Measurements from ENCODE around the gene MICAL3. TPM values are rescaled to one million over a fixed set of nuclear protein-coding genes. Genes with fewer than 3 reads are reported as not detected.
"Not testable (repeated sequence)": the region's sequence is repeated elsewhere in the genome, so short reads cannot be mapped to it uniquely, and the experiment has no call there.

MICAL3 gene
- total and polyA plus RNA-seq, 5 experiments from 2014 or later = 0.90 to 27.3 (median 1.3) TPM

- H3K4me1 Mint-ChIP-seq = peaks cover 0 to 27% (median 1%) of the 10 kb centered on the region in 4 donors
- H3K9me3 Mint-ChIP-seq = no peaks in the 10 kb centered on the region
- peak in 1 of 10 donors; percentile 27 for DNase-seq
- POLR2A ChIA-PET = interaction anchor here (0.7 kb wide), 1 partner anchor 19 kb away, joined by 3 read pairs; no protein-coding TSS in a partner anchor
- H3K36me3 Mint-ChIP-seq = no peaks in the 10 kb centered on the region
- peak in 1 of 2 donors; percentile 68 for ATAC-seq
- peaks cover 3 to 9% (median 6%) of the 10 kb centered on the region in 5 donors for H3K27me3 Mint-ChIP-seq
- peak overlapping the region in 1 of 10 donors; percentile 55 for H3K4me3 Mint-ChIP-seq
- H3K27ac Mint-ChIP-seq = peak overlapping the region in 2 of 10 donors; percentile 65 to 77
Measured at GRCh38 chr22:18056807-18057474, 32.6 kb upstream of the MICAL3 start.

DNA sequence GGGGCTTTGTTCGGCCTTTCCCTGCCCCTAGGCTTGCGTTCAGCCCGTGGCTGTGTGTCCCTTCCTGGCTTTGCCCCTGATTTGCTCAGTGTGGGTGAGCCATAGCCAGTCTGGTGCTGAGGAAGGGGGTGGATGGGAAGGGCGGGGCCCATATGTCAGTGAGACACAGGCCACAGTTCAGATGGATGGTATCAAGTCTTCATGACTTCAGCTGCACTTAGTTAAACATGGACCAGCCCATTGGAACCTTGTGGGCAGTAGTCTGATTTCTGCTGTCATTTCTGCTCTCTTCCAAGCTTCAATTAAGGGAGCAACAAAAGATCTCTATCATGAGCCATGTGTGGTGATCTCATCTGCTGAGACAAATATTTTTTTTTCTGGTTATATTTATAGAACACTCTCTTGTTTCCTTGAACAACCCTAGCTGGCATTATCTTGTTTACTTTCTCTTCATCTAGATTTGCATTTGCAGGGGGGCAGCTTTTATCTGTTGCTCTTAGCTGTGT is 31.9 kb upstream of the MICAL3 start:
- Mint-ChIP-seq H3K9me3 (no peaks in the 10 kb centered on the region), H3K4me3 (peak overlapping the region in 1 of 10 donors; percentile 55), H3K27me3 (peaks cover 3 to 9% (median 5%) of the 10 kb centered on the region in 5 donors), H3K27ac (peak overlapping the region in 3 of 10 donors; percentile 56 to 77 (median 65)), H3K36me3 (no peaks in the 10 kb centered on the region), H3K4me1 (peaks cover 0 to 27% (median 1%) of the 10 kb centered on the region in 4 donors)
- POLR2A ChIA-PET = interaction anchor here (0.7 kb wide), 1 partner anchor 20 kb away, joined by 3 read pairs; no protein-coding TSS in a partner anchor
- DNase-seq = no peak
- ATAC-seq = no peak

DNA sequence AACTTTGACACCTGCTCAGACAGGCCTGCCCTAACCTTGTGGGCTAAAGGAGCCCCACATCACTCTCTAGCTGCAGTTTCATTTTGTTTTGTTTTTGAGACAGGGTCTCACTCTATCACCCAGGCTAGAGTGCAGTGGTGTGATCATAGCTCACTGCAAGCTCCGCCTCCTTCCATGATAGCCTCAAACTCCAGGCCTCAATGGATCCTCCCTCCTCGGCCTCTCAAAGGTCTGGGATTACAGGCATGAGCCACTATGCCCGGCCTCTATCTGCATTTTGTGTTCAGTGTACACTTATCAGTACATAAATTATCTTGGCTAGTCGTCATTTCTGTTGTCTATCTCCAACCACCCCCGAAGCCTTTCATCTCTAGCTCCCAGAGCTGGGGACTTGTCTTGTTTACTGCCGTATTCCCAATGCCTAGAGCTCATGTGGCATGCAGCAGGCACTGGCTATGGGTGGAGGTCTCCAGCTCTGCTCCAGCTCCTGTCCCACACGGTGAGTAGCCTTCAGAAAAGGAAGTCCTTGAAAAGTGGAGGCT is 31.3 kb upstream of the MICAL3 start:
- no peaks in the 10 kb centered on the region for H3K9me3 Mint-ChIP-seq
- no peaks in the 10 kb centered on the region for H3K36me3 Mint-ChIP-seq
- peaks cover 0 to 27% (median 1%) of the 10 kb centered on the region in 4 donors for H3K4me1 Mint-ChIP-seq
- H3K4me3 Mint-ChIP-seq = no peak overlapping the region
- no peak for DNase-seq
- peak overlapping the region in 3 of 10 donors; percentile 61 to 77 (median 75) for H3K27ac Mint-ChIP-seq
- no peak for ATAC-seq
- H3K27me3 Mint-ChIP-seq = peaks cover 3 to 9% (median 5%) of the 10 kb centered on the region in 5 donors
- POLR2A ChIA-PET = no interaction called here

DNA sequence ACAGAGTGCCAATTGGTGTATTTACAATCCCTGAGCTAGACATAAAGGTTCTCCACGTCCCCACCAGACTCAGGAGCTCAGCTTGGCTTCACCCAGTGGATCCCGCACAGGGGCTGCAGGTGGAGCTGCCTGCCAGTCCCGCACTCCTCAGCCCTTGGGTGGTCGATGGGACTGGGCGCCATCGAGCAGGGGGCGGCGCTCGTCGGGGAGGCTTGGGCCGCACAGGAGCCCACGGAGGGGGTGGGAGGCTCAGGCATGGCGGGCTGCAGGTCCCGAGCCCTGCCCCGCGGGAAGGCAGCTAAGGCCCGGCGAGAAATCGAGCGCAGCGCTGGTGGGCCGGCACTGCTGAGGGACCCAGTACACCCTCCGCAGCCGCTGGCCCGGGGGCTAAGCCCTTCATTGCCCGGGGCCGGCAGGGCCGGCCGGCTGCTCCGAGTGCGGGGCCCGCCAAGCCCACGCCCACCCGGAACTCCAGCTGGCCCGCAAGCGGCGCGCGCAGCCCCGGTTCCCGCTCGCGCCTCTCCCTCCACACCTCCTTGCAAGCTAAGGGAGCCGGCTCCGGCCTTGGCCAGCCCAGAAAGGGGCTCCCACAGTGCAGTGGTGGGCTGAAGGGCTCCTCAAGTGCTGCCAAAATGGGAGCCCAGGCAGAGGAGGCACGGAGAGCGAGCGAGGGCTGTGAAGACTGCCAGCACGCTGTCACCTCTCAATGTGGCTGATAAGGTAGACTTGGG is 29.0 kb upstream of the MICAL3 start:
- H3K27me3 Mint-ChIP-seq, DNase-seq, H3K36me3 Mint-ChIP-seq, H3K9me3 Mint-ChIP-seq, H3K4me3 Mint-ChIP-seq, POLR2A ChIA-PET, H3K27ac Mint-ChIP-seq, ATAC-seq: not testable (repeated sequence)
- H3K4me1 Mint-ChIP-seq = peaks cover 0 to 27% (median 1%) of the 10 kb centered on the region in 4 donors

DNA sequence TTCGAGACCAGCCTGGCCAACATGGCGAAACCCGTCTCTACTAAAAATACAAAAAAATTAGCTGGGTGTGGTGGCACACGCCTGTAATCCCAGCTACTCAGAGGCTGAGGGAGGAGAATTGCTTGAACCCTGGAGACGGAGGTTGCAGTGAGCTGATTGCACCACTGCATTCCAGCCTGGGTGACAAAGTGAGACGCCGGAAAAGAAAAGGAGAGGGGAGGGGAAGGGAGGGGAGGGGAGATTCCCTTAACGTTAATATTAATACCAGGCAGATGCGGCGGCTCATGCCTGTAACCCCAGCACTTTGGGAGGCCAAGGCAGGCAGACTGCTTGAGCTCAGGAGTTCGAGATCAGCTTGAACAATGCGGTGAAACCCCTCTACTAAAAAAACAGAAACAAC is 26.8 kb upstream of the MICAL3 start:
- POLR2A ChIA-PET, ATAC-seq, H3K9me3 Mint-ChIP-seq, H3K4me1 Mint-ChIP-seq, H3K36me3 Mint-ChIP-seq, DNase-seq, H3K4me3 Mint-ChIP-seq, H3K27ac Mint-ChIP-seq: not testable (repeated sequence)
- H3K27me3 Mint-ChIP-seq = peaks cover 0 to 15% (median 2%) of the 10 kb centered on the region in 5 donors

DNA sequence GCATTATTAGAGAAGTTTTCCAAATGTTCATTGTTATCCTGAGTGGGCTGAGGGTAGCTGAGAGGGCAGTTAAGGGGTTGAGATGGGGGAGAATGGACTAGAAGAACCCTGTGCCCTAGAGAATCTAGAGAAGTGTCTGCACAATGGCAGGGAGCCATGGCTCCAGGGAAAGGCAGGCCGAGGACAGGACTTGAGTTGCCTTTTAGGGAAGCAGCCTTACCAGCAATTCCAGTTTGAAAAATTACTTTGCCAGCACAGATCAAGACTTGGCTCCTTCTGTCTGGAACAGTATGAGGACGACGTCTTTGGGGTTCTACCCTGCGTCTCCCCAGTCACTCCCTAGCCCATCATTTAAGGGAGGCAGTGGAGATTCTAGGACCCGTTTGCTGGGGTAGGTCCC is 25.7 kb upstream of the MICAL3 start:
- POLR2A ChIA-PET = no interaction called here
- H3K36me3 Mint-ChIP-seq = no peaks in the 10 kb centered on the region
- peaks cover 0 to 2% (median 0%) of the 10 kb centered on the region in 4 donors for H3K4me1 Mint-ChIP-seq
- no peaks in the 10 kb centered on the region for H3K9me3 Mint-ChIP-seq
- peaks cover 0 to 15% (median 2%) of the 10 kb centered on the region in 5 donors for H3K27me3 Mint-ChIP-seq
- no peak overlapping the region for H3K27ac Mint-ChIP-seq
- ATAC-seq = no peak
- no peak overlapping the region for H3K4me3 Mint-ChIP-seq
- DNase-seq = no peak

DNA sequence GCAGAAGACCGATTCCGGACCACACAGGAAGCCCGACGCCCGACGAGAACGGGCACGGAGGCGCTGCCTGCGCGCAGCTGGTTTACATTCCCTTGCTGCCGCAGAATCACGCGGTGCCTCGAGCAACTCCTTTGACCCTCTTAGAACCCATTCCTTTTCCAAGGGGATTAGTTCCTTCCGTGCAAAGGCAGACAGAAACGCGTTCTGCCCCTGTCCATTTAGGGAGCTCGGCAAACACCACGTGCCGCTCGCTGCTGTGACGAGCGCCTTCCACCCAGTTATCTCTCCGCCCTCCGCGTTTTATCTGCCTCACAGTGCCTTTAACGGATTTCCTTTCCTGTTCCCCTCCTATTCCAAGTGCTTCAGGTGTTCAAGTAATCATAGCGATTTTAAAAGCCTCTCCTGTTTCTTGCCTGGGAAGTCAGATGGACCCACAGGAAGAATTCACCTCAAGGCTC is 24.1 kb upstream of the MICAL3 start:
- H3K27me3 Mint-ChIP-seq = peaks cover 0 to 15% (median 2%) of the 10 kb centered on the region in 5 donors
- POLR2A ChIA-PET = no interaction called here
- no peak for DNase-seq
- peak overlapping the region in 1 of 10 donors; percentile 6 for H3K4me3 Mint-ChIP-seq
- no peaks in the 10 kb centered on the region for H3K36me3 Mint-ChIP-seq
- no peak overlapping the region for H3K27ac Mint-ChIP-seq
- ATAC-seq = no peak
- H3K9me3 Mint-ChIP-seq = no peaks in the 10 kb centered on the region
- peaks cover 0 to 2% (median 0%) of the 10 kb centered on the region in 4 donors for H3K4me1 Mint-ChIP-seq

GRCh38 chr22:18048041-18048440 is 23.7 kb upstream of the MICAL3 start:
- no peaks in the 10 kb centered on the region for H3K36me3 Mint-ChIP-seq
- peaks cover 0 to 15% (median 2%) of the 10 kb centered on the region in 5 donors for H3K27me3 Mint-ChIP-seq
- ATAC-seq (no peak), DNase-seq (no peak)
- POLR2A ChIA-PET = no interaction called here
- H3K27ac Mint-ChIP-seq = no peak overlapping the region
- peaks cover 0 to 2% (median 0%) of the 10 kb centered on the region in 4 donors for H3K4me1 Mint-ChIP-seq
- no peak overlapping the region for H3K4me3 Mint-ChIP-seq
- no peaks in the 10 kb centered on the region for H3K9me3 Mint-ChIP-seq

DNA sequence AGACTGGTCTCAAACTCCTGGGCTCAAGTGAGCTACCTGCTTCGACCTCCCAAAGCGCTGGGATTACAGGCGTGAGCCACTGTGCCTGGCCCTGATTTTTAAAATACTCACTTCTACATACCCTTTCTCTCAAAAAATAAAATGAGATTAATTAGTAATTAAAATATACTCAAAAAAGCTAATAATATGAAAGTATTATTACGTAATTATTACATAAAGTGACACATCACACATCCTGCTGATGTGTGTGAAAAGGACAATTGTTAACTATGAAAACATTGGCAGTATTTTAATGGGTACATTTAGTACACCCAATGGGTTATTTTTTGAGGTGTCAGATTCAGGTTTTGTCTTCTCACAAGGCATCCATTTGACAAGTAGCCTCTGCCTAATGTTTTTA is 21.4 kb upstream of the MICAL3 start:
- no peak overlapping the region for H3K4me3 Mint-ChIP-seq
- H3K9me3 Mint-ChIP-seq = peaks cover 0 to 3% (median 0%) of the 10 kb centered on the region in 9 donors
- H3K36me3 Mint-ChIP-seq = no peaks in the 10 kb centered on the region
- POLR2A ChIA-PET = no interaction called here
- DNase-seq = no peak
- no peak overlapping the region for H3K27ac Mint-ChIP-seq
- peaks cover 0 to 2% (median 0%) of the 10 kb centered on the region in 4 donors for H3K4me1 Mint-ChIP-seq
- ATAC-seq = no peak
- peaks cover 0 to 15% (median 0%) of the 10 kb centered on the region in 5 donors for H3K27me3 Mint-ChIP-seq

DNA sequence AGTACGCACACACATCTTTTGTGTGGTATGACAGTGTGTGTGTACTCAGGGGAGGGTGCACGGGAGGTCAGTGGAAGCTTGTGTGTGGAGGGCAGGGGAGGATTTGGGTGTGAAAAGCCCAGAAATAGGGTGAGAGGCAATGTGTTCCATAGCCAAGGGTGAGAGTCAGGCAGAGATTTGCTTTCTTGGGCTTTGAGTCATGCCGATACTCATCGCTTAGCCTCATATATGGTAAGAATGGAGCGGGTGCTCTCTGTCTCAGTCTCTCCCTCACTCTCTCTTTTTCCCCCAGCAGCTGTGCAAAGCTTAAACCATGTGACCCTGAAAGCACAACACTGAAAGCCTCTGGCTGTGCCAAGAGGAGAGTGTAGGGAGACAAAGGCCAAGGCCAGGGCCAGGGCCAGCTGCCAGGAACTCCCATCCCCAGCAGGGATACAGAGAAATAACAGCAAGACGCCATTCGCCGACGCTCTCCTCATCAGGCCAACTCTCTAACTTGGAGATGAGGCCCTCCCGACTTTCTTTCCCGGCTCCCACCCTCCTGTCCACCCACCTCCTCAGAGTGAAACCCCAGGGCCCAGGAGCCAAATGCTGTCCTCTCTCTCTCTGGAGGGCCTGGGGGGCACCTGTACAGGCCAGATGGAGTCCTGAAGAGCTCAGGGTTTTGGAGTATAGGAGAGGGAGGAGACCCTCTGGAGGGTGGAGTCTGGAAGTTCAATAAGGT is 20.3 kb upstream of the MICAL3 start:
- Mint-ChIP-seq H3K27me3 (peaks cover 0 to 12% (median 0%) of the 10 kb centered on the region in 5 donors), H3K4me3 (no peak overlapping the region), H3K27ac (peak overlapping the region in 2 of 10 donors; percentile 47 to 73), H3K36me3 (no peaks in the 10 kb centered on the region), H3K9me3 (peaks cover 0 to 3% (median 0%) of the 10 kb centered on the region in 9 donors), H3K4me1 (peaks cover 0 to 2% (median 0%) of the 10 kb centered on the region in 4 donors)
- ATAC-seq = no peak
- DNase-seq = no peak
- POLR2A ChIA-PET = no interaction called here

- peaks cover 0 to 6% (median 4%) of the 10 kb centered on the region in 5 donors for H3K27me3 Mint-ChIP-seq
- peaks cover 0 to 3% (median 2%) of the 10 kb centered on the region in 3 donors for H3K36me3 Mint-ChIP-seq
- ATAC-seq = no peak
- H3K4me1 Mint-ChIP-seq = no peaks in the 10 kb centered on the region
- H3K27ac Mint-ChIP-seq = no peak overlapping the region
- H3K4me3 Mint-ChIP-seq = no peak overlapping the region
- POLR2A ChIA-PET = no interaction called here
- H3K9me3 Mint-ChIP-seq = peaks cover 0 to 4% (median 0%) of the 10 kb centered on the region in 9 donors
- DNase-seq = no peak
Measured at GRCh38 chr22:18042685-18043084, 18.3 kb upstream of the MICAL3 start.

- POLR2A ChIA-PET, ATAC-seq, DNase-seq, H3K9me3 Mint-ChIP-seq, H3K4me1 Mint-ChIP-seq, H3K36me3 Mint-ChIP-seq, H3K27ac Mint-ChIP-seq, H3K4me3 Mint-ChIP-seq, H3K27me3 Mint-ChIP-seq: not testable (repeated sequence)
Measured at GRCh38 chr22:18040898-18041297, 16.5 kb upstream of the MICAL3 start.
